Glutamatergic neuron (in vitro differentiated cells): ENCODE results near the gene RPS29. TPM values are rescaled to one million over a fixed set of nuclear protein-coding genes. Genes with fewer than 3 reads are reported as not detected.

Source experiments
- DNase-seq: peaks from one replicate; pipeline ENCODE4 v3.0.0; 2022
- H3K27ac Mint-ChIP-seq: one replicate; pipeline ENCODE4 v1.8.0; 2020; ENCODE audit warnings: mild to moderate bottlenecking, mixed read lengths, inconsistent platforms; ENCODE audit not compliant: unreplicated experiment
- H3K27me3 Mint-ChIP-seq: one replicate; pipeline ENCODE4 v1.8.0; 2020; ENCODE audit warnings: mild to moderate bottlenecking, moderate library complexity, mixed read lengths, inconsistent platforms; ENCODE audit not compliant: unreplicated experiment
- H3K36me3 Mint-ChIP-seq: one replicate; pipeline ENCODE4 v1.8.0; 2020; ENCODE audit warnings: mild to moderate bottlenecking, mixed read lengths, inconsistent platforms; ENCODE audit not compliant: unreplicated experiment
- H3K4me1 Mint-ChIP-seq: one replicate; pipeline ENCODE4 v1.8.0; 2020; ENCODE audit warnings: mild to moderate bottlenecking, low read depth, mixed read lengths, inconsistent platforms; ENCODE audit not compliant: unreplicated experiment
- H3K4me3 Mint-ChIP-seq: one replicate; pipeline ENCODE4 v1.8.0; 2020; ENCODE audit warnings: mild to moderate bottlenecking, mixed read lengths, inconsistent platforms; ENCODE audit not compliant: unreplicated experiment
- H3K9me3 Mint-ChIP-seq: one replicate; pipeline ENCODE4 v1.8.0; 2020; ENCODE audit warnings: mild to moderate bottlenecking, moderate library complexity, mixed read lengths, inconsistent platforms; ENCODE audit not compliant: unreplicated experiment
- total RNA-seq: library from RNA; stranded (reverse); fragmentation: NEBNext Ultra II Directional; extraction: Animal tissue kit (Norgen Biotek cat#: 25700); gene quantifications from one replicate; pipeline ENCODE4 v1.2.1, GENCODE V29; 2021; ENCODE audit not compliant: unreplicated experiment
- TF ChIP-seq, protein P1 (sequence below): fragments of 200-600 bp; sonication (generic); IDR thresholded peaks from one replicate; pipeline ENCODE4 v1.5.0; 2021; ENCODE audit not compliant: partially characterized antibody, unreplicated experiment

RPS29 gene
- total RNA-seq, 1 donor from 2014 or later: 635 TPM

DNA sequence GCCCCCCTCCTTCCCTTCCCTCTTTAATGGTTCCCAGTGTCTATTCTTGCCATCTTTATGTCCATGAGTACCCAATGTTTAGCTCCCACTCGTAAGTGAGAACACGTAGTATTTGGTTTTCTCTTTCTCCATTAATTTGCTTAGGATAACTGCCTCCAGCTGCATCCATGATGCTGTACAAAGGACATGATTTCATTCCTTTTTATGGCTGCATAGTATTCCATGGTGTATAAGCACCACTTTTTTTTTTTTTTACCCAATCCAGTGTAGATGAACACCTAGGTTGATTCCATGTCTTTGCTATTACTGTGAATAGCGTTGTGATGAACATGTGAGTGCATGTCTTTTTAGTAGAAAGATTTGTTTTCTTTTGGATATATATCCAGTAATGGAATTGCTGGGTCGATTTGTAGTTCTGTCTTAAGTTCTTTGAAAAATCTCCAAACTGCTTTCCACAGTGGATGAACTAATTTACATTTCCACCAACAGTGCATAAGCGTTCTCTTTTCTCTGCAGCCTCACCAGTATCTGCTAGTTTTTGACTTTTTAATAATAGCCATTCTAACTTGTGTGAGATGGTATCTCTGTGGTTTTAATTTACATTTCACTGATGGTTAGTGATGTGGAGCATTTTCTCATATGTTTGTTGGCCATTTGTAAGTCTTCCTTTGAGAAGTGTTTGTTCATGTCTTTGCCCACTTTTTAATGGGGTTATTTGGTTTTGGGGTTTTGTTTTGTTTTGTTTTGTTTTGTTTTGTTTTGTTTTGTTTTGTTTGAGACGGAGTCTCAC, 26.0 kb downstream of the RPS29 start:
- no peak for DNase-seq
- peaks cover 6% of the 10 kb centered on the region for H3K36me3 Mint-ChIP-seq
- H3K4me3 Mint-ChIP-seq: no peak overlapping the region
- TF ChIP-seq, protein P1, sequence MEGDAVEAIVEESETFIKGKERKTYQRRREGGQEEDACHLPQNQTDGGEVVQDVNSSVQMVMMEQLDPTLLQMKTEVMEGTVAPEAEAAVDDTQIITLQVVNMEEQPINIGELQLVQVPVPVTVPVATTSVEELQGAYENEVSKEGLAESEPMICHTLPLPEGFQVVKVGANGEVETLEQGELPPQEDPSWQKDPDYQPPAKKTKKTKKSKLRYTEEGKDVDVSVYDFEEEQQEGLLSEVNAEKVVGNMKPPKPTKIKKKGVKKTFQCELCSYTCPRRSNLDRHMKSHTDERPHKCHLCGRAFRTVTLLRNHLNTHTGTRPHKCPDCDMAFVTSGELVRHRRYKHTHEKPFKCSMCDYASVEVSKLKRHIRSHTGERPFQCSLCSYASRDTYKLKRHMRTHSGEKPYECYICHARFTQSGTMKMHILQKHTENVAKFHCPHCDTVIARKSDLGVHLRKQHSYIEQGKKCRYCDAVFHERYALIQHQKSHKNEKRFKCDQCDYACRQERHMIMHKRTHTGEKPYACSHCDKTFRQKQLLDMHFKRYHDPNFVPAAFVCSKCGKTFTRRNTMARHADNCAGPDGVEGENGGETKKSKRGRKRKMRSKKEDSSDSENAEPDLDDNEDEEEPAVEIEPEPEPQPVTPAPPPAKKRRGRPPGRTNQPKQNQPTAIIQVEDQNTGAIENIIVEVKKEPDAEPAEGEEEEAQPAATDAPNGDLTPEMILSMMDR: no peak
- H3K27me3 Mint-ChIP-seq: peaks cover 2% of the 10 kb centered on the region
- H3K27ac Mint-ChIP-seq: no peak overlapping the region
- peaks cover 2% of the 10 kb centered on the region for H3K9me3 Mint-ChIP-seq
- no peaks in the 10 kb centered on the region for H3K4me1 Mint-ChIP-seq

DNA sequence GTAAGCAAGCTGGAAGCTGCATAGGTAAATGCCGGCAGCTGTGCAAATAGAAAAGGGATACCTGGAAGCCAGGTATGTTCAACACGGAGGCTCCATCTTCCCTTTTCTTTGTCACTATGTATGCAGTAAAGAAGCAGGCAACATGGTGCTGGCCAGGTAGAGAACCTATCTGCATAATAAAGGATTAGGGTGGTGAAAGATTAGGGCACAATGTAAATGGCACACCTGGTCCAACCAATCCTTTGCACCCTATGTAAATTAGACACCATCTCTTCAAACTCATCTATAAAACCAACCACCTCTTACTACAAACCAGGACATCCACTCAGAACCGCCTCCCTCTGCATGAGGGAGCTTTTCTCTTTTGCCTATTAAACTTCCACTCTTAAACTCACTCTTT, 32.3 kb downstream of the RPS29 start:
- TF ChIP-seq, protein P1: no peak
- Mint-ChIP-seq H3K4me3 (no peak overlapping the region), H3K4me1 (peaks cover 8% of the 10 kb centered on the region), H3K36me3 (no peaks in the 10 kb centered on the region), H3K27ac (no peak overlapping the region), H3K27me3 (peaks cover 2% of the 10 kb centered on the region), H3K9me3 (no peaks in the 10 kb centered on the region)
- no peak for DNase-seq

DNA sequence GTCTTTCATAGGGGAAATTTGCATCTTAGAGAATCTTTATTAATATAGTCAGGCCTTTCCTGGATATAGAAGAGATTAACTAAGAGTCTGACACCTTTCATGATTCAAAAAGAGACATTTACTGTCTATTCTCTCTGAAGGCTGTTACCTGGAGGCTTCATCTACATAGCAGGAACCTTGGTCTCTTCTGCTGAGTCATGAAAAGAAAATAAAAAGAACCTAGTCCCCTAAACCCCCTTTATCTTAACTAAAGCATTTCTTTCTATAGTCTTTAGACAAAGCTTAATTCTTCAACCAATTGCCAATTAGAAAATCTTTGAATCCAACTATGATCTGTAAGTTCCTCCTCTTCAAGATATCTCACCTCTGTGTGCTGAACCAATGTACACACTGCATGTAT, 33.1 kb downstream of the RPS29 start:
- Mint-ChIP-seq H3K4me1 (peaks cover 8% of the 10 kb centered on the region), H3K27ac (no peak overlapping the region), H3K27me3 (peaks cover 2% of the 10 kb centered on the region), H3K36me3 (no peaks in the 10 kb centered on the region), H3K9me3 (no peaks in the 10 kb centered on the region), H3K4me3 (no peak overlapping the region)
- DNase-seq: no peak
- TF ChIP-seq, protein P1: no peak

DNA sequence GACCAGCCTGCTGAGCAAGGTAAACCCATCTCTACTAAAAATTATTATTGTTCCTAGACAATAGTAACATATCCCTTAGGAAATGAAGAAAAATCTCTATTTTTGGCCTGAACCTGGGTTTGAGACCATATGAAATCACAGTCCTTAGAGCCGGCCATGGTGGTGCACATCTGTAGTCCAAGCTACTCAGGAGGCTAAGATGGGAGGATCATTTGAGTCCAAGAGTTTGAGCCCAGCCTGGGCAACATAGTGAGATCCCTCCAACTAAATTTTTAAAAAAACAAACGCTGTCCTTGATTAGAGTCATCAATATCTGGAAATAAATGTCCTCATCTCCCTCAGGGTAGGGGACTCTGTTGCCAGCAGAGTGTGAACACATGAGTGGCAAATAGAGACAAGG, 34.6 kb downstream of the RPS29 start:
- no peak for DNase-seq
- H3K4me1 Mint-ChIP-seq: peaks cover 8% of the 10 kb centered on the region
- TF ChIP-seq, protein P1: no peak
- H3K4me3 Mint-ChIP-seq: no peak overlapping the region
- H3K27ac Mint-ChIP-seq: no peak overlapping the region
- no peaks in the 10 kb centered on the region for H3K9me3 Mint-ChIP-seq
- H3K36me3 Mint-ChIP-seq: no peaks in the 10 kb centered on the region
- H3K27me3 Mint-ChIP-seq: peaks cover 4% of the 10 kb centered on the region
